Superior temporal gyrus (tissue), 1 donor: ENCODE results near the gene SGMS1.
"Not testable (repeated sequence)": the region's sequence is repeated elsewhere in the genome, so short reads cannot be mapped to it uniquely, and the experiment has no call there.

Source experiments
- DNase-seq: peaks from one replicate; pipeline ENCODE4 v3.0.0-alpha.2; 2016; ENCODE audit errors: extremely low spot score

Gene SGMS1

DNA sequence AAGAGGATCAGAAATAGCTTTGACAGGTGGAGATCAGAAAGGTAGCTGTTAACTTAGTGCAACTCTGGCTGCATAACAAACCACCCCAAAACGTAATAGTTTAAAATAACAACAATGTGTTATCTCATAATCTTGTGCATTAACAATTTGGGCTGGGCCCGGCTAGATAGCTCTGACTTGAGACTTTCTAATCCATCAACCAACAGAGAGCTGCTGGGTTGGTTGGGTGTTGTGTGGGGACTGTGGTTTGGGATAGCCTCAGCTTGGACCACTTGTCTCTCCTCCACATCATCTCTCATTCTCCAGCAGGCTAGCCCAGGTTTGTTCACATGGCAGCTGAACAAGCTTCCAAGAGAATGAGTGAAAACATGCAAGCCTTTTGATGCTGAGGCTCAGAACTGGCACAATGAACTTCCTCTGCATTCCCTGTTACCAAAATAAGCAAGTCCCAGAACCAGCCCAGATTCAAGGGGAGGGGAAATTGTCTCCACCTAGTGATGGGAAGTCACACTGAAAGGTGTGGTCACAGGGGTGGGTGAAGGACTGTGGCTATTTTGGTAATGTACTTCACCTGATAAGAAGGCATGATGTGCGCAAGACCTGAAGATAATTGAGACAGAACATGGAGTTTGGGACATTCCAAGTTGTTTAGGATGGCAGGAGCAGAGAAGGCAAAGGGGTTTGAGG, 352.0 kb downstream of the SGMS1 start:
- no peak for DNase-seq

DNA sequence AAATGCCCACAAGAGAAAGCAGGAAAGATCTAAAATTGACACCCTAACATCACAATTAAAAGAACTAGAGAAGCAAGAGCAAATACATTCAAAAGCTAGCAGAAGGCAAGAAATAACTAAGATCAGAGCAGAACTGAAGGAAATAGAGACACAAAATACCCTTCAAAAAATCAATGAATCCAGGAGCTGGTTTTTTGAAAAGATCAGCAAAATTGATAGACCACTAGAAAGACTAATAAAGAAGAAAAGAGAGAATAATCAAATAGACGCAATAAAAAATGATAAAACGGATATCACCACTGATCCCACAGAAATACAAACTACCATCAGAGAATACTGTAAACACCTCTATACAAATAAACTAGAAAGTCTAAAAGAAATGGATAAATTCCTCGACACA, 355.9 kb downstream of the SGMS1 start:
- DNase-seq: not testable (repeated sequence)

DNA sequence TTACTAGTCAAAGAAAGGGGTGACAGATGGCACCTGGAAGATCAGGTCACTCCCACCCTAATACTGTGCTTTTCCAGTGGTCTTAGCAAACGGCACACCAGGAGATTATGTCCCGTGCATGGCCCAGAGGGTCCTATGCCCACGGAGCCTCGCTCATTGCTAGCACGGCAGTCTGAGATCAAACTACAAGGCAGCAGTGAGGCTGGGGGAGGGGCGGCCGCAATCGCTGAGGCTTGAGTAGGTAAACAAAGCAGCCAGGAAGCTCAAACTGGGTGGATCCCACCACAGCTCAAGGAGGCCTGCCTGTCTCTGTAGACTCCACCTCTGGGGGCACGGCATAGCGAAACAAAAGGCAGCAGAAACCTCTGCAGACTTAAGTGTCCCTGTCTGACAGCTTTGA, 361.1 kb downstream of the SGMS1 start:
- not testable (repeated sequence) for DNase-seq

DNA sequence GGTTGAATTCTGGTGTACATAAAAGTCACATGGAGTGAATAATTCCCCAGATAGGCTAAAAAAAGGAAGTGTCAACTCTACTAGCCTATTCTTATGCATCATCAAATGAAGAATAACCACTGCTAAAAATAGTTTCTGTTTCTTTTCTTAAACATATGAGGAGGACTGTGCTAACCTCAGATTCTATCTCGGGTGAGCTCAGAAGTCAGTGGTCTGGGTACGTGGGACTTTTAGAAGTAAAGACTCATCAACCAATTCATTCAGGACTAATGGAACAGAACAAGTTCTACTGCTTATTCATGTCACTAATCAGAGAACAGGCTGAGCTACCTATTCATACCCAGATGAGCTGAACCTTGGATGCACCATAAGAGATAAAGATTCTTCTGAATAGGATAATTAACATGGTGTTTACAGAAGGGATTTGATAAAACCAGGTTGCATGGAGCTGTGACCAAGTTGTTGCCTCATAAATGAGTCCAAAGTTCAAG, 362.9 kb downstream of the SGMS1 start:
- no peak for DNase-seq
